C4-2B (cell line): ENCODE measurements around the gene RAB3IL1.

Source experiments
- H3K27ac ChIP-seq: fragments of 450-650 bp; 2 replicates; pipeline ENCODE4 v1.5.1; 2017
- CTCF ChIP-seq: fragments of 450-650 bp; conservative IDR thresholded peaks from 2 replicates; pipeline ENCODE4 v1.5.1; 2017; ENCODE audit warnings: mild to moderate bottlenecking
- ZFX ChIP-seq: fragments of 450-650 bp; IDR thresholded peaks from 2 replicates; pipeline ENCODE4 v1.6.1; 2017

Gene RAB3IL1

GRCh38 chr11:61899146-61899841, 18.1 kb downstream of the RAB3IL1 start:
- H3K27ac ChIP-seq: no peak overlapping the region
- TF ChIP-seq CTCF (peak; percentile 99), ZFX (no peak)

- TF ChIP-seq CTCF (no peak), ZFX (no peak)
- no peak overlapping the region for H3K27ac ChIP-seq
These were observed 19.2 kb downstream of the RAB3IL1 start for GRCh38 chr11:61898247-61898582.

GRCh38 chr11:61897387-61898246, 19.7 kb downstream of the RAB3IL1 start:
- TF ChIP-seq ZFX (no peak), CTCF (peak; percentile 94)
- no peak overlapping the region for H3K27ac ChIP-seq

- no peak for TF ChIP-seq CTCF
- no peak for TF ChIP-seq ZFX
- H3K27ac ChIP-seq: no peak overlapping the region
These were observed 20.5 kb downstream of the RAB3IL1 start for GRCh38 chr11:61896665-61897386.

- H3K27ac ChIP-seq: no peak overlapping the region
- TF ChIP-seq CTCF (no peak), ZFX (no peak)
These were observed 21.7 kb downstream of the RAB3IL1 start for GRCh38 chr11:61895718-61896059.

GRCh38 chr11:61895046-61895717, 22.2 kb downstream of the RAB3IL1 start:
- no peak for TF ChIP-seq ZFX
- no peak for TF ChIP-seq CTCF
- no peak overlapping the region for H3K27ac ChIP-seq

GRCh38 chr11:61893981-61894380, 23.4 kb downstream of the RAB3IL1 start:
- H3K27ac ChIP-seq: no peak overlapping the region
- TF ChIP-seq ZFX: no peak
